Epithelial cell of esophagus (primary cell): ENCODE data around the gene TNK2.

ENCODE experiments used
- DNase-seq: peaks from one replicate; pipeline ENCODE4 v3.0.0; 2010; ENCODE audit warnings: low read depth
- H3K4me3 ChIP-seq: 2 replicates; pipeline ENCODE4 v1.5.1; 2011; ENCODE audit warnings: mild to moderate bottlenecking, low read length, control low read depth
- TF ChIP-seq, protein P1 (sequence below): IDR thresholded peaks from 2 replicates; pipeline ENCODE4 v1.5.1; 2011; ENCODE audit warnings: low read depth, mild to moderate bottlenecking, low read length, control low read depth, inconsistent platforms; ENCODE audit not compliant: insufficient read depth; ENCODE audit errors: missing control alignments

Gene TNK2

GRCh38 chr3:195850857-195851543, 57.4 kb downstream of the TNK2 start:
- no peak overlapping the region for H3K4me3 ChIP-seq
- DNase-seq = peak; percentile 88

GRCh38 chr3:195849322-195850074, 58.9 kb downstream of the TNK2 start:
- TF ChIP-seq, protein P1, sequence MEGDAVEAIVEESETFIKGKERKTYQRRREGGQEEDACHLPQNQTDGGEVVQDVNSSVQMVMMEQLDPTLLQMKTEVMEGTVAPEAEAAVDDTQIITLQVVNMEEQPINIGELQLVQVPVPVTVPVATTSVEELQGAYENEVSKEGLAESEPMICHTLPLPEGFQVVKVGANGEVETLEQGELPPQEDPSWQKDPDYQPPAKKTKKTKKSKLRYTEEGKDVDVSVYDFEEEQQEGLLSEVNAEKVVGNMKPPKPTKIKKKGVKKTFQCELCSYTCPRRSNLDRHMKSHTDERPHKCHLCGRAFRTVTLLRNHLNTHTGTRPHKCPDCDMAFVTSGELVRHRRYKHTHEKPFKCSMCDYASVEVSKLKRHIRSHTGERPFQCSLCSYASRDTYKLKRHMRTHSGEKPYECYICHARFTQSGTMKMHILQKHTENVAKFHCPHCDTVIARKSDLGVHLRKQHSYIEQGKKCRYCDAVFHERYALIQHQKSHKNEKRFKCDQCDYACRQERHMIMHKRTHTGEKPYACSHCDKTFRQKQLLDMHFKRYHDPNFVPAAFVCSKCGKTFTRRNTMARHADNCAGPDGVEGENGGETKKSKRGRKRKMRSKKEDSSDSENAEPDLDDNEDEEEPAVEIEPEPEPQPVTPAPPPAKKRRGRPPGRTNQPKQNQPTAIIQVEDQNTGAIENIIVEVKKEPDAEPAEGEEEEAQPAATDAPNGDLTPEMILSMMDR = no peak
- H3K4me3 ChIP-seq = no peak overlapping the region
- no peak for DNase-seq

More at GRCh38 chr3:195850857-195851543, 57.4 kb downstream of the TNK2 start:
- TF ChIP-seq, protein P1 = peak; percentile 100

- TF ChIP-seq, protein P1 = no peak
- no peak for DNase-seq
- no peak overlapping the region for H3K4me3 ChIP-seq
Measured at GRCh38 chr3:195847055-195847950, 61.0 kb downstream of the TNK2 start.

GRCh38 chr3:195845483-195845882, 62.9 kb downstream of the TNK2 start:
- TF ChIP-seq, protein P1 = no peak
- no peak overlapping the region for H3K4me3 ChIP-seq
- no peak for DNase-seq

DNA sequence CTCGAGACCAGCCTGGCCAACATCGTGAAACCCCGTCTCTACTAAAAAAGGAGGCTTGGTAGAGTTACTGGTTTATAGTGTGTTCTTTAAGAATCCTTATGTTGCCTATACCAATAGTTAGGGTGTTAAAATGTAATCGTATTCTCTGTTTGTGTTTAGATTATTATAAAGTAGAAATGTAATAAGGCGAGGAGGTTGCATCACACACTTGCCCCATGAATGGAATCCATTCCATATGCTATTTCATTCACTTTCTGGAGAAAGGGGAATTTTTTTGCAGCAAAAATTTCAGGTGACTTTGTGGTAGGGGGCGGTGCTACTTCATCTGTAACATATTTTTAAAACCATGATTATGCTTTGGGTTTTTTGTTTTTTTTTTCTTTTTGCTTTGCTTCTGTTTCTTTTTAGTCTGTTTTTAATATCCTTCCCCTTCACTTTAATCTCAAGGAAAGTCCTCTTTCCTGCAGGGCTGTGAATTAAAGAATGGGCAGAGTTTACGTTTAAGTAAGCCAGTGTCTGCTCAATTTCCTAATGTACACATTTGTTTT, 63.6 kb downstream of the TNK2 start:
- H3K4me3 ChIP-seq = no peak overlapping the region
- no peak for DNase-seq

More for the DNA sequence above, 63.6 kb downstream of the TNK2 start:
- TF ChIP-seq, protein P1 = no peak
